ENCODE data around the gene DIPK1B. TPM values are rescaled to one million over a fixed set of nuclear protein-coding genes. Genes with fewer than 3 reads are reported as not detected.

The DIPK1B gene
- polyA plus RNA-seq, 3 donors, result 25.9 to 31.9 (median 27.3) TPM

GRCh38 chr9:136672431-136673087, 39.8 kb upstream of the DIPK1B start:
- DNase-seq (ENCODE audit: low read depth in 3 of 3, low spot score in 2 of 3), result no peak

DNA sequence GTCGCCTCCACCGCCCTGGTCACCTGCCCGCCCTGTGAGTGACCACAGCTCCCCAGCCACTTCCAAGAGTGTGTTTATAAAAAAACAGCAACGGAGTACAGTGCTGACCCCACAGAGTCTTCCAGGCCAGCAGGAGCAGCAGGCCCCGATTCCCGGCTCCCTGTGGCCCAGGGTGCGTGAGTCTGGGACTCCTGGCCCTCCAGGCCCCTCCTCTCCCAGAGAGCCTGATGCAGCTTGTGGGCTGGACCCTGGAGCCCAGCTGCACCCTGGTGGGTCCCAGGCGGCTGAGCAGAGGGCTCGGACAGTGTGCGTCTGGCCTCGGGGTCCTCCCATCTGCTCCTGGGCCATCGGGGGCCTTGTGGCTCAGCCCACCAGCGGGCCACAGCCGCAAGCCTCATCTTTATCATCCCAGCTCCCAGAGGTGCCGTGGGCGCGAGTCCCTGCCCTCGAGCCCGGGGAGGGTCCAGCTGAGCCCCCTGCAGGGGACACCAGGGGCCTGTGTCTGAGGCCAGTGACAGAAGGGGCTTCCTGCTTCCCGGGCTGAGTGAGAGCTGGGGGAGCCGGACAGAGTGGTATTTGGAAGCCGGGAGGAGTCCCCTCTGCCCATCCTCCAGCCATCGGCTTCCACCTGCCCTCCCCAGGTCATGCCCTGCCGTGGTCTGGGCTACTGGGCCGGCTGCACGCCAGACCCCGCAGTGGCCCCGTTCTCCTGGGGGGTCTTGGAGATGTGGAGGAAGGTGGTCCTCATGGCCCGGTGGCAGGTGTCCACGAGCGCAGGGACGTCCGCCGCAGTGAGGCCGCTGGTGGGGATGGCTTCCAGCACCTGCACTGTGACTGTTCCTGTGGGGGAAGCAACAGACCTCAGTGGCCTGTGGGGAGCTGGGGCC, 39.0 kb upstream of the DIPK1B start:
- DNase-seq (ENCODE audit: low read depth in 3 of 3, low spot score in 2 of 3), result no peak

- DNase-seq (ENCODE audit: low read depth in 3 of 3, low spot score in 2 of 3), result no peak
Measured at GRCh38 chr9:136673975-136674785, 38.2 kb upstream of the DIPK1B start.

- no peak for DNase-seq (ENCODE audit: low read depth in 3 of 3, low spot score in 2 of 3)
Measured at GRCh38 chr9:136674786-136675349, 37.5 kb upstream of the DIPK1B start.

GRCh38 chr9:136675477-136676296, 36.7 kb upstream of the DIPK1B start:
- DNase-seq (ENCODE audit: low read depth in 3 of 3, low spot score in 2 of 3), result no peak

DNA sequence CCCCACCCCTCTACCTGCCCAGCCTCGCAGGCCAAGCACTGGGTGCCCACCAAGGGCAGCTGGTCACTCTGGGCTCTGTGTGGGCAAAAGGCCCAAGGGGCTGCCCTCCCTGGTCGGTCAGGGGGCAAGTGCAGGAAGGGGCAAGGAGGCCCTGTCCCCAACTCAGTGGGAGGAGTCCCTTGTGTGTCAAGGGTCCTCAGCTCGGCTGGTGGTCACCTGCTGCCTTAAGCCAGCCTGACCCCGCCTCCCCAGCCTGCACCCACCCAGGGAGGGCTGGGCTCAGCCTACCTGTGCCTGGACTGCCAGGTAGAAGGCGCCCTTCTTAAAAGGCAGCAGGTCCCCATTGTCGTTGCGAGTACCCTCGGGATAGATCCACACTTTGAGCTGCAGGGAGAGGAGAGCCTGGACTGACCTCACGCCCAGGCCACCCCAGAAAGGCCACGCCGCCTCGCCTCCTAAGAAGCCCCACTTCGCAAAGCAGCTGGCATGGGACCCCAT, 36.0 kb upstream of the DIPK1B start:
- no peak for DNase-seq (ENCODE audit: low read depth in 3 of 3, low spot score in 2 of 3)

DNA sequence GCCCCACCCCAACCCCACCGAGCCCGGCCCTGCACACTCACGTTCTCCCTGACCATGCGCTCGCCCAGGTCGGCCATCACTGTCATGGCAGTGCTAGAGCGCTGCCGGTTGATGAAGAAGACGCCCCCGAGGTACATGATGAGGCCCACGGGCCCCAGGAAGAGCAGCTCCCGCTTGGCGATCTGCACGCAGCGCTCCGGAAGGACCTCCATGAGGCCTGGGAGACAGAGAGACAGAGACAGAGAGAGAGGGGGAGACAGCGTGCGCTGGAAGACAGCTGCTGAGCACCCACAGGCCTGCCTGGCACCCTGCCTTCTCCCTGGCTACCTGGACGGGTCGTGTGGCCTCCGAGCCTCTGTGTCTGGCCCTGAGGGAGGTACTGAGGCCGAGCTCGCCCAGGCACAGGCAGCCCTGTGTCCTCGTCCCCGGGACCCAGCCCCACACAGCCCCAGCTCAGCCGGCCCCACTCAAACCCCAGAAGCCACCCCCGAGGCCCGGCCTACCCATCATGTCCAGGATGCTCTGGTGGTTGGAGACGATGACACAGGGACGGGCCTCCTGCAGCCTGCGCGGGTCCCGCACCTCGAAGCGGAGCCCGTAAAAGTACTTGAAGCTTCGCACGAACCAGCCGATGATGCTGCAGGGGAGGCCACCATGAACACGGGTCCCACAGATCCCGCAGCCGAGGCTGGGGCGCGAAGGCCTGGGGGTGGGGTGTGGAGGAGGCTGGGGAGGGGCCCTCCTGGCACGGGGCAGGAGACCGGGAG, 35.3 kb upstream of the DIPK1B start:
- DNase-seq (ENCODE audit: low read depth in 3 of 3, low spot score in 2 of 3), result no peak

- DNase-seq (ENCODE audit: low read depth in 3 of 3, low spot score in 2 of 3), result no peak
Measured at GRCh38 chr9:136678034-136678433, 34.3 kb upstream of the DIPK1B start.

DNA sequence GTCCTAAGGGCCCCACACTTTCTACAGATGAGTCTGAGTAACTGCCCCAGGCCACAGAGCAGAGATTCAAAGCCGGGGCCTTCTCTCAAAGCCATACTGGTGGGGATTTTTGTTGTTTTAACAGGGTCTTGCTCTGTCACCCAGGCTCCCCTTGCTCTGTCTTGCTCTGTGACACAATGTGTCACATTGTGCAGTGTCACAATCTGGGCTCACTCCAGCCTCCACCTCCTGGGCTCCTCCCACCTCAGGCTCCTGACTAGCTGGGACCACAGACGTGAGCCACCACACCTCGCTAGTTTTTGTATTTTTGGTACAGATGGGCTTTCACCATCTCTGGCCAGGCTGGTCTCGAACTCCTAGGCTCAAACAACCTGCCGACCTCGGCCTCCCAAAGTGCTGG, 33.7 kb upstream of the DIPK1B start:
- DNase-seq (ENCODE audit: low read depth in 3 of 3, low spot score in 2 of 3), result no peak

GRCh38 chr9:136679431-136679941, 32.9 kb upstream of the DIPK1B start:
- DNase-seq (ENCODE audit: low read depth in 3 of 3, low spot score in 2 of 3), result no peak

DNA sequence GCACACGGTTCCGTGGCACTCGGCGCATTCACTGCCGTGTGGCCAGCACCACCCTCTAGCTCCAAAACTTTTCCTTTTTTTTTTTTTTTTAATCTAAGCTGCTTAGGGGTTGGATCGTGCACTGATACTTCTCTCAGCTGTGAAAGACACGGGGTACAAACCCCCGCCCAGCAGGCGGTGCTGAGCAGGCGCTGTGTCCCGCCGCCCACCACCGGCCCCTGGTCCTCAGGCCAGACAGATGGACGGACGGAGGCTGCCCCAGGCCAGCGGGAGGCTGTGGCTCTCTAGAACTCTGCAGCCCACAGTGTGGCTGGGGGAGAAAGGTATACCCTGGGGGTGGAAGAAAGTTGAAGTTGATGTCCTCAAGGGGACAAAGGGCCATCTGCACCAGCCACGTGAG, 31.3 kb upstream of the DIPK1B start:
- no peak for DNase-seq (ENCODE audit: low read depth in 3 of 3, low spot score in 2 of 3)

DNA sequence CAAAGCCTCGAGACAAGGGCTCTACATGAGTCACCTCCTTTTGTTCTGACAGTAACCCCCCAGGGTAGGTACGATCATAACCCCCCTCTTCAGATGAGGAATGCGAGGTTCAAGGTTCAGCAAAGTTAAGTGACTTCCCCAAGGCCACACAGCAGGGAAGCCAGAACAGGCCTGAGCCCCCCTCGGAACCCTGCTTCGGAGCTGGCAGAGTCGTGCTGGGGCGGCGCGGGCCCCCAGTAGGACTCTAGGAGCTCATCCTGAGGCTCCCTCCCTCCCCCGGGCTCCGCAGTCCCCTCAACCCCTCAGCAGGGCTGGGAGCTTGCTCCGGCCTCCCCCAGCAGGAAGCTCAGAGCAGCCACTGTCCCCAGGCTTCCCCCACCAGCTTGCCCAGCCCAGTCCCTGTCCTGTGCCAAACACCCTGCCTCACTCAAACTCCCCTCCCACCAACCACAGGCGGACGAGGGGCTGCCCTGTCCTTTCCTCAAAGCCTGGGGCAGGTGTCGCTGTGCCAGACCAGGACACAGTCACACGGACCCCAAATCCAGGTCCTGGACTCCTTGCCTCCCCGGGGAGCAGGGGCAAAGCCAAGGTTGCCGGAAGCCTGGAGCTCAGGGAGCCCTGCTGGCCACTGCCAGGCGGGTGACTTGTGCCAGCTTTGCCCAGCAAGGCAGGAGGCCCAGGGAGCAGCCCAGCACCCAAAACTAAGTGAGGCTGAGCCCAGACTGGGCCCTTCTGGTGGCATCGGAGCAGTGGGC, 30.2 kb upstream of the DIPK1B start:
- no peak for DNase-seq (ENCODE audit: low read depth in 3 of 3, low spot score in 2 of 3)

- DNase-seq (ENCODE audit: low read depth in 3 of 3, low spot score in 2 of 3), result no peak
Measured at GRCh38 chr9:136682710-136683109, 29.7 kb upstream of the DIPK1B start.

- no peak for DNase-seq (ENCODE audit: low read depth in 3 of 3, low spot score in 2 of 3)
Measured at GRCh38 chr9:136683173-136683745, 29.1 kb upstream of the DIPK1B start.

- DNase-seq (ENCODE audit: low read depth in 3 of 3, low spot score in 2 of 3), result no peak
Measured at GRCh38 chr9:136683755-136684154, 28.6 kb upstream of the DIPK1B start.

DNA sequence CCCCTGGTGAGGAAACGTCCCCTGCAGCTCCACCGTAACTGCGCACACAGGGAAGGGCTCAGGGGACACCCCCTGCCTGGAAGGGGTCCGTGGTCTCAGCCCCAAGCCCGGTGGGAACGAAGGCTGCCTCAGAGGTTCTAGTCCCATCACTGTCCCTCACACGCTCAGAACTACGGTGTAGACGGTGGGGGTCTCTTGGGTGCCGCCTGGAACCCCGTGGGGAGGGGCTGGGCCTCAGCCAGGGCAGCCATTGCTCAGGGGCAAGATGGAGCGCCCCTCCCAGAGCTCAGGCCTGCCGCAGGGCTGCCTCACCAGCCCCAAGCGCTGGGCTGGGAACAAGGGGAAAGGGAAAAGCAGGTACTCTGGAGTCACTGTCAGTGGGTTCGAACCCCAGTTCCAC, 28.0 kb upstream of the DIPK1B start:
- DNase-seq (ENCODE audit: low read depth in 3 of 3, low spot score in 2 of 3), result no peak

DNA sequence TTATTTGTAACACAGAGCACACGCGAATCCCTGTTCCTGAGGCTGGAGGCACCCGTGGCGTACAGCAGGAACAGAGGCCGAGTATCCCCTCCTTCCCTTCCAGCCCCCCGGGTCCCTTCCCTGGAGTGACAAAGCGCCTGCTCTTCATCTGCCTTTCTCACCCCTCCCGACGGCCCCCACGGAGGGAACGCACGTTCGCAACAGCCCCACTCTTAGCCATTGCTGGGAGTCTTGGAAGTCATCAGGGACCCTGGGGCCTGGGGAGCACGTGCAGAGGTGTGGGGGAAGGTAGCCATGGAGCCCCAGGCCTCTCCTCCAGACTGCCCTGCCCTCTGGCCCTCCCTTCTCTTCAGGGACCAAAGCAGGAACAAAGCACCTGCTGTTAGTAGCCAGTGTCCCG, 27.6 kb upstream of the DIPK1B start:
- DNase-seq (ENCODE audit: low read depth in 3 of 3, low spot score in 2 of 3), result no peak

GRCh38 chr9:136685216-136685615, 27.2 kb upstream of the DIPK1B start:
- no peak for DNase-seq (ENCODE audit: low read depth in 3 of 3, low spot score in 2 of 3)
